Left lung (tissue), 10 donors: ENCODE measurements around the gene EBF4. TPM values are rescaled to one million over a fixed set of nuclear protein-coding genes. Genes with fewer than 3 reads are reported as not detected.

Source experiments
- ATAC-seq: fragments of 200-7000 bp; cut with Tn5 transposase; one replicate; pipeline ENCODE4 v1.9.1; 2020; ENCODE audit warnings: moderate library complexity
- DNase-seq, 4 donors: peaks; one replicate each; pipeline ENCODE4 v3.0.0-alpha.2; 2013 to 2020
- H3K27ac ChIP-seq, 2 donors: fragments of 200-600 bp; sonication (generic) in 1 of 2; one replicate each; pipeline versions ENCODE4 v1.5.0 to v1.8.0; 2020 to 2021
- H3K27me3 ChIP-seq, 2 donors: fragments of 200-600 bp; sonication (generic) in 1 of 2; one replicate each; pipeline versions ENCODE4 v1.5.0 to v1.8.0; 2020 to 2021
- H3K36me3 ChIP-seq, 2 donors: fragments of 200-600 bp; sonication (generic) in 1 of 2; one replicate each; pipeline versions ENCODE4 v1.5.0 to v1.8.0; 2020 to 2021
- H3K4me1 ChIP-seq, 2 donors: fragments of 200-600 bp; one replicate each; pipeline ENCODE4 v1.8.0; 2021
- H3K4me3 ChIP-seq, 2 donors: fragments of 200-600 bp; sonication (generic) in 1 of 2; one replicate each; pipeline versions ENCODE4 v1.5.0 to v1.8.0; 2020 to 2021; ENCODE audit warnings: mild to moderate bottlenecking in 1 of 2
- H3K9me3 ChIP-seq, 2 donors: fragments of 200-600 bp; sonication (generic) in 1 of 2; one replicate each; pipeline versions ENCODE4 v1.5.0 to v1.8.0; 2020 to 2021
- CTCF ChIP-seq, 2 donors: fragments of 200-600 bp; sonication (generic) in 1 of 2; IDR thresholded peaks; one replicate each; pipeline versions ENCODE4 v1.5.0 to v1.8.0; 2021; ENCODE audit warnings: antibody characterized with exemption in 2 of 2
- intact Hi-C, 2 donors: fragments of 100-400 bp; cut with DNase I; formaldehyde crosslinking; loops; one replicate each; pipeline versions ENCODE4 v1.11.2 to v1.14.2; 2022
- polyA plus RNA-seq, 6 donors: library from polyadenylated mRNA; unstranded; fragments of 120-200 nt; gene quantifications; one replicate each; pipeline ENCODE4 v1.2.1, GENCODE V29; 2013; ENCODE audit not compliant: insufficient read length in 6 of 6
- total RNA-seq, 2 donors: library from RNA; stranded (reverse); fragmentation: NEBNext Ultra II Directional; extraction: Animal tissue kit (Norgen Biotek cat#: 25700); gene quantifications; one replicate each; pipeline ENCODE4 v1.2.1, GENCODE V29; 2021
- donor health status: DM: no; HTN: yes; CAD: no.
- donor health status: DM: no; HTN: no; CAD: no.

EBF4 gene
- total and polyA plus RNA-seq, 8 donors, result 10.0 to 55.9 (median 40.0) TPM

- Histone ChIP-seq H3K4me1 (peaks cover 0 to under 1% of the 10 kb centered on the region in 2 donors), H3K27me3 (peaks cover 12 to 44% of the 10 kb centered on the region in 2 donors), H3K36me3 (no peaks in the 10 kb centered on the region), H3K4me3 (no peak overlapping the region), H3K27ac (no peak overlapping the region), H3K9me3 (no peaks in the 10 kb centered on the region)
- TF ChIP-seq CTCF (IDR thresholded peaks at IDR 0.05), result no peak
- intact Hi-C loops, result no loop called here
- DNase-seq (no peak), ATAC-seq (no peak)
Measured at GRCh38 chr20:2698912-2699311, 6.3 kb downstream of the EBF4 start.

GRCh38 chr20:2699775-2700413 is 7.3 kb downstream of the EBF4 start:
- Histone ChIP-seq H3K4me1 (no peaks in the 10 kb centered on the region), H3K36me3 (no peaks in the 10 kb centered on the region), H3K9me3 (no peaks in the 10 kb centered on the region), H3K27ac (no peak overlapping the region), H3K4me3 (no peak overlapping the region), H3K27me3 (peaks cover 3 to 34% of the 10 kb centered on the region in 2 donors)
- no peak for TF ChIP-seq CTCF (IDR thresholded peaks at IDR 0.05)
- ATAC-seq, result no peak
- intact Hi-C loops, result no loop called here
- DNase-seq, result no peak

- no peak for DNase-seq
- intact Hi-C loops, result no loop called here
- Histone ChIP-seq H3K36me3 (no peaks in the 10 kb centered on the region), H3K4me3 (no peak overlapping the region), H3K4me1 (no peaks in the 10 kb centered on the region), H3K27ac (no peak overlapping the region), H3K27me3 (peaks cover 0 to 22% of the 10 kb centered on the region in 2 donors), H3K9me3 (no peaks in the 10 kb centered on the region)
- no peak for TF ChIP-seq CTCF (IDR thresholded peaks at IDR 0.05)
- no peak for ATAC-seq
Measured at GRCh38 chr20:2700913-2701620, 8.5 kb downstream of the EBF4 start.

GRCh38 chr20:2701671-2702081 is 9.1 kb downstream of the EBF4 start:
- no peak for ATAC-seq
- H3K4me3 ChIP-seq, result no peak overlapping the region
- DNase-seq, result no peak
- no peaks in the 10 kb centered on the region for H3K9me3 ChIP-seq
- no peaks in the 10 kb centered on the region for H3K36me3 ChIP-seq
- H3K27me3 ChIP-seq, result peaks cover 0 to 16% of the 10 kb centered on the region in 2 donors
- TF ChIP-seq CTCF (IDR thresholded peaks at IDR 0.05), result no peak
- intact Hi-C loops, result no loop called here
- H3K4me1 ChIP-seq, result no peaks in the 10 kb centered on the region
- H3K27ac ChIP-seq, result no peak overlapping the region

- H3K27ac ChIP-seq, result no peak overlapping the region
- no peak for TF ChIP-seq CTCF (IDR thresholded peaks at IDR 0.05)
- no peak for ATAC-seq
- intact Hi-C loops, result no loop called here
- peaks cover 0 to 7% of the 10 kb centered on the region in 2 donors for H3K27me3 ChIP-seq
- no peaks in the 10 kb centered on the region for H3K36me3 ChIP-seq
- H3K9me3 ChIP-seq, result no peaks in the 10 kb centered on the region
- no peak overlapping the region for H3K4me3 ChIP-seq
- H3K4me1 ChIP-seq, result no peaks in the 10 kb centered on the region
- no peak for DNase-seq
Measured at GRCh38 chr20:2703716-2704475, 11.3 kb downstream of the EBF4 start.
